ENCODE measurements around the gene SAAL1.

SAAL1 gene

DNA sequence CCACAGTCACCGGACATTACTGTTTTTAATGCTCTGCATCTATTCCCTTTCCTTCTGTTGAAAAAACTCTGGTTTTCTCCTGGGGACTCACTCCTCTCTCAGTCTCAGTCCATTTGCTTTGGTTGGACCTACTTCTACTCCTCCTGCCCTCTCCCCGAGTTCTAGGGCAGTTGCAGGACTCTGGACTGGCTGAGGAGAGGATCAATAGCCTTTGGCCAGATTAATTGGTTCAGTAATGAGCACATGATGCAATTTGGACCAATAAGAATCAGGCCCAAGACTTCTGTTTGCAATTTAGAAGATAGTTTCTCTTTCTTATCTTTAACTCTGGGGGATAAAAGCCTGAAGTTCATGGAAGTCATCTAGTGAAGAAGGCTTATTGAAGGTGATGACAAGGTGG is 44.5 kb downstream of the SAAL1 start:
- H3K9ac ChIP-seq (ENCODE audit: low read length in 2 of 2): no peak overlapping the region
- no peaks in the 10 kb centered on the region for H3K4me1 ChIP-seq (ENCODE audit: control insufficient read depth, insufficient read depth, low read length)
- H3K27ac ChIP-seq (ENCODE audit: low read length): no peak overlapping the region
- H3K9me3 ChIP-seq (ENCODE audit: control insufficient read depth in 2 of 2, low read length in 2 of 2): no peaks in the 10 kb centered on the region
- H3K36me3 ChIP-seq (ENCODE audit: control insufficient read depth in 2 of 2, insufficient read depth in 2 of 2, low read length in 2 of 2): no peaks in the 10 kb centered on the region
- H3K4me3 ChIP-seq (ENCODE audit: low read length in 2 of 2): no peak overlapping the region
- H3K27me3 ChIP-seq (ENCODE audit: control insufficient read depth in 1 of 2, insufficient read depth in 2 of 2, low read length in 2 of 2): no peaks in the 10 kb centered on the region

DNA sequence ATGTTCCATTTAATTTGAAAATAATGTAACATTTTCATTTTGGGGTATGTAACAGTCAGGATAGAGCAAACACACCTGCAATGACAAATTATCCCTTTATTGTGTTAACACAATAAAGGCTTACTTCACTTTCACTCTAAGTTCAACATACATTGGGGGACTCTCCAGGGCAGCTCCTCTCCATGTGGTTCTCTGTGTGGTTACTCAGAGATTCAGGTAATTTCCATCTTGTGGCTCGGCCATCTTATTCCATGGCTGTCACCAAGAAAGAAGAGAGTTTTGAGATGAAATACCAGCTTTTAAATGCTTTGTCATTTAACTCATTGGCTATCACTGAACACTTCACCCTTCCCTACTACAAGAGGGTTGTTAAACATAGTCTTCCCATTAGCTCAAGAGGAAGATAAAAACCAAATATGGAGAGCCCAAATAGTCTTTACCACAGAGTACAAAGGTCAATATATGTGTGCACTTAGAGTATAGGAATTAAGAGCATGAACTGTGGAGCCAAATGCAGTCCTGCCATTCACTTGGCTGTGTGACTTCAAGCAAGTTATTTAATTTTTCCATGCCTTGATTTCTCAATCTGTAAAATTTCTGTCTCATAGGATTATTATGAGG is 49.2 kb downstream of the SAAL1 start:
- H3K27me3 ChIP-seq (ENCODE audit: control insufficient read depth in 1 of 2, insufficient read depth in 2 of 2, low read length in 2 of 2): no peaks in the 10 kb centered on the region
- H3K27ac ChIP-seq (ENCODE audit: low read length): no peak overlapping the region
- no peak overlapping the region for H3K9ac ChIP-seq (ENCODE audit: low read length in 2 of 2)
- no peak overlapping the region for H3K4me3 ChIP-seq (ENCODE audit: low read length in 2 of 2)
- no peaks in the 10 kb centered on the region for H3K36me3 ChIP-seq (ENCODE audit: control insufficient read depth in 2 of 2, insufficient read depth in 2 of 2, low read length in 2 of 2)
- no peaks in the 10 kb centered on the region for H3K9me3 ChIP-seq (ENCODE audit: control insufficient read depth in 2 of 2, low read length in 2 of 2)
- H3K4me1 ChIP-seq (ENCODE audit: control insufficient read depth, insufficient read depth, low read length): no peaks in the 10 kb centered on the region

GRCh38 chr11:18054511-18055103 is 51.3 kb downstream of the SAAL1 start:
- H3K27me3 ChIP-seq (ENCODE audit: control insufficient read depth in 1 of 2, insufficient read depth in 2 of 2, low read length in 2 of 2): no peaks in the 10 kb centered on the region
- no peaks in the 10 kb centered on the region for H3K36me3 ChIP-seq (ENCODE audit: control insufficient read depth in 2 of 2, insufficient read depth in 2 of 2, low read length in 2 of 2)
- H3K27ac ChIP-seq (ENCODE audit: low read length): no peak overlapping the region

DNA sequence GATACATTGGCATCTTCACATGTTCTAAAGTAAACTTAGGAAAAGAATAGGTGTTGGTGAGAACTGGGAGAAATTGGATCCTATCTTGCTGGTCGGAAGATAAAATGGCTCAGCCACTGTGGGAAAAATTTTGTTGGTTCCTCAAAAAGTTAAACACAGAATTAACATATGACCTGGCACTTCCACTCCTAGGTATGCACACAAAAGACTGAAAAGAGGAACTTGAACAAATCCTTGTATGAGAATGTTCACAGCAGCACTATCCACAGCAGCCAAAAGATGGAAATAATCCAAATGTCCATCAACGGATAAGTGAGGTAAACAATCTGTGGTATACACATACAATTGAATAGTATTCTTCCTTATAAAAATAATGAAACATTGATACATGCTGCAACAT is 55.0 kb downstream of the SAAL1 start:
- Histone ChIP-seq H3K9ac (ENCODE audit: low read length in 2 of 2) (no peak overlapping the region), H3K4me3 (ENCODE audit: low read length in 2 of 2) (no peak overlapping the region), H3K36me3 (ENCODE audit: control insufficient read depth in 2 of 2, insufficient read depth in 2 of 2, low read length in 2 of 2) (no peaks in the 10 kb centered on the region), H3K27ac (ENCODE audit: low read length) (no peak overlapping the region), H3K27me3 (ENCODE audit: control insufficient read depth in 1 of 2, insufficient read depth in 2 of 2, low read length in 2 of 2) (peaks cover 4 to 10% of the 10 kb centered on the region in 2 donors), H3K4me1 (ENCODE audit: control insufficient read depth, insufficient read depth, low read length) (no peaks in the 10 kb centered on the region), H3K9me3 (ENCODE audit: control insufficient read depth in 2 of 2, low read length in 2 of 2) (no peaks in the 10 kb centered on the region)

More at GRCh38 chr11:18054511-18055103, 51.3 kb downstream of the SAAL1 start:
- H3K4me1 ChIP-seq (ENCODE audit: control insufficient read depth, insufficient read depth, low read length): no peaks in the 10 kb centered on the region
- no peaks in the 10 kb centered on the region for H3K9me3 ChIP-seq (ENCODE audit: control insufficient read depth in 2 of 2, low read length in 2 of 2)
- H3K4me3 ChIP-seq (ENCODE audit: low read length in 2 of 2): no peak overlapping the region
- H3K9ac ChIP-seq (ENCODE audit: low read length in 2 of 2): no peak overlapping the region

GRCh38 chr11:18046116-18046777 is 59.6 kb downstream of the SAAL1 start, which contains the start of gene TPH1:
TPH1 (minus strand) TSS chr11:18046269; CDS start chr11:18040762, 5,507 bp downstream.
- no peak within 1 kb of the TSS for H3K4me3 ChIP-seq (ENCODE audit: low read length in 2 of 2)

DNA sequence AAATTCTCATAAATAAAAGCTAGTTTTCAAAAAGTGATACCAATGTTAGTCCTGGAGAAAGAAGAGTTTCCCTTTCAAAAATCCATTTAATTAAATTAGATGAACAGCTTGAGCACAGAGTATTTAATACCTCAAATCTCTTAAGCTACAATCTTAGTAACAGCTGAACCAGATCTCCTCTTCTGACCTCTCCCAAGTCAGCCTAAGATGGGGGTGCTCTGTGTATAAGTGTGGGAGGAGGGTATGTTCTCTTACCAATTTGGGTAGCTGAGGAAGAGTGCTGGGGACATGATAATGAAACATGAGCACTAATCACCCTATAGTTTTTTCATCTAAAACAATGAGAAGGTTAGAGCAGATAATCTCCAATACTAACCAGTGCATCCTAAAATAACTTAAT is 69.4 kb downstream of the SAAL1 start:
- Histone ChIP-seq H3K27me3 (ENCODE audit: control insufficient read depth in 1 of 2, insufficient read depth in 2 of 2, low read length in 2 of 2) (no peaks in the 10 kb centered on the region), H3K9me3 (ENCODE audit: control insufficient read depth in 2 of 2, low read length in 2 of 2) (no peaks in the 10 kb centered on the region), H3K27ac (ENCODE audit: low read length) (no peak overlapping the region), H3K4me1 (ENCODE audit: control insufficient read depth, insufficient read depth, low read length) (no peaks in the 10 kb centered on the region), H3K36me3 (ENCODE audit: control insufficient read depth in 2 of 2, insufficient read depth in 2 of 2, low read length in 2 of 2) (no peaks in the 10 kb centered on the region), H3K4me3 (ENCODE audit: low read length in 2 of 2) (no peak overlapping the region), H3K9ac (ENCODE audit: low read length in 2 of 2) (no peak overlapping the region)

More at GRCh38 chr11:18046116-18046777, 59.6 kb downstream of the SAAL1 start, which contains the start of gene TPH1:
- peaks cover 8 to 11% of the 10 kb centered on the region in 2 donors for H3K27me3 ChIP-seq (ENCODE audit: control insufficient read depth in 1 of 2, insufficient read depth in 2 of 2, low read length in 2 of 2)
- H3K27ac ChIP-seq (ENCODE audit: low read length): no peak within 1 kb of the TSS
- H3K9me3 ChIP-seq (ENCODE audit: control insufficient read depth in 2 of 2, low read length in 2 of 2): no peaks in the 10 kb centered on the region
- no peaks in the 10 kb centered on the region for H3K36me3 ChIP-seq (ENCODE audit: control insufficient read depth in 2 of 2, insufficient read depth in 2 of 2, low read length in 2 of 2)
- no peaks in the 10 kb centered on the region for H3K4me1 ChIP-seq (ENCODE audit: control insufficient read depth, insufficient read depth, low read length)
- no peak within 1 kb of the TSS for H3K9ac ChIP-seq (ENCODE audit: low read length in 2 of 2)

Data from stomach smooth muscle (tissue), 2 donors.